Muscle layer of colon (tissue), 2 donors: ENCODE results near the gene SERPINA5.
A peak's percentile ranks its signal among the peaks of the same experiment; 100 is the strongest.

Source experiments
- H3K27ac ChIP-seq: one replicate; pipeline ENCODE4 v1.7.0; 2013; ENCODE audit warnings: low read depth, mild to moderate bottlenecking, low read length, moderate library complexity
- H3K27me3 ChIP-seq, 2 donors: one replicate each; pipeline ENCODE4 v1.7.0; 2013; ENCODE audit warnings: low read length in 2 of 2, mild to moderate bottlenecking in 2 of 2; ENCODE audit not compliant: insufficient read depth in 2 of 2, control insufficient read depth in 1 of 2
- H3K36me3 ChIP-seq: one replicate; pipeline ENCODE4 v1.7.0; 2013; ENCODE audit warnings: mild to moderate bottlenecking, low read length; ENCODE audit not compliant: insufficient read depth
- H3K4me1 ChIP-seq: one replicate; pipeline ENCODE4 v1.7.0; 2013; ENCODE audit warnings: mild to moderate bottlenecking, low read length; ENCODE audit not compliant: insufficient read depth
- H3K4me3 ChIP-seq, 2 donors: one replicate each; pipeline ENCODE4 v1.7.0; 2013; ENCODE audit warnings: low read length in 2 of 2, low read depth in 1 of 2, mild to moderate bottlenecking in 1 of 2, moderate library complexity in 1 of 2
- H3K9ac ChIP-seq: one replicate; pipeline ENCODE4 v1.7.0; 2013; ENCODE audit warnings: low read length
- H3K9me3 ChIP-seq: one replicate; pipeline ENCODE4 v1.7.0; 2013; ENCODE audit warnings: mild to moderate bottlenecking, low read length
- donor health status: abdominal sarcoma.
- donor health status: Adenocarcinoma of cecum.

The SERPINA5 gene

GRCh38 chr14:94612580-94613554 is 31.6 kb downstream of the SERPINA5 start:
- H3K9ac ChIP-seq: no peak overlapping the region
- peak overlapping the region; percentile 42 for H3K27ac ChIP-seq

GRCh38 chr14:94613720-94614644 is 32.8 kb downstream of the SERPINA5 start:
- peaks cover 6% of the 10 kb centered on the region for H3K4me1 ChIP-seq
- no peak overlapping the region for H3K4me3 ChIP-seq
- peaks cover 6% of the 10 kb centered on the region for H3K9me3 ChIP-seq
- no peaks in the 10 kb centered on the region for H3K27me3 ChIP-seq
- H3K36me3 ChIP-seq: peaks cover 3% of the 10 kb centered on the region
- H3K9ac ChIP-seq: no peak overlapping the region
- no peak overlapping the region for H3K27ac ChIP-seq

More at GRCh38 chr14:94612580-94613554, 31.6 kb downstream of the SERPINA5 start:
- no peak overlapping the region for H3K4me3 ChIP-seq
- H3K9me3 ChIP-seq: no peaks in the 10 kb centered on the region
- H3K36me3 ChIP-seq: peaks cover 3% of the 10 kb centered on the region
- H3K4me1 ChIP-seq: peaks cover 6% of the 10 kb centered on the region
- H3K27me3 ChIP-seq: no peaks in the 10 kb centered on the region

GRCh38 chr14:94614802-94615201 is 33.6 kb downstream of the SERPINA5 start:
- Histone ChIP-seq H3K9me3 (peaks cover 6% of the 10 kb centered on the region), H3K27ac (no peak overlapping the region), H3K4me1 (peaks cover 6% of the 10 kb centered on the region), H3K27me3 (no peaks in the 10 kb centered on the region), H3K36me3 (peaks cover 3% of the 10 kb centered on the region), H3K9ac (no peak overlapping the region), H3K4me3 (no peak overlapping the region)

- no peak overlapping the region for H3K9ac ChIP-seq
- H3K36me3 ChIP-seq: peaks cover 3% of the 10 kb centered on the region
- no peak overlapping the region for H3K27ac ChIP-seq
- peaks cover 6% of the 10 kb centered on the region for H3K4me1 ChIP-seq
- H3K4me3 ChIP-seq: no peak overlapping the region
- H3K27me3 ChIP-seq: no peaks in the 10 kb centered on the region
- H3K9me3 ChIP-seq: peaks cover 6% of the 10 kb centered on the region
Measured at GRCh38 chr14:94615254-94615653, 34.0 kb downstream of the SERPINA5 start.

GRCh38 chr14:94615823-94616570 is 34.8 kb downstream of the SERPINA5 start:
- peaks cover 3% of the 10 kb centered on the region for H3K36me3 ChIP-seq
- peaks cover 6% of the 10 kb centered on the region for H3K4me1 ChIP-seq
- H3K9ac ChIP-seq: no peak overlapping the region
- no peaks in the 10 kb centered on the region for H3K27me3 ChIP-seq
- H3K9me3 ChIP-seq: peaks cover 6% of the 10 kb centered on the region
- no peak overlapping the region for H3K4me3 ChIP-seq
- H3K27ac ChIP-seq: no peak overlapping the region

GRCh38 chr14:94617366-94617941 is 36.2 kb downstream of the SERPINA5 start:
- H3K9ac ChIP-seq: no peak overlapping the region
- no peak overlapping the region for H3K4me3 ChIP-seq
- H3K36me3 ChIP-seq: peaks cover 3% of the 10 kb centered on the region
- H3K9me3 ChIP-seq: peaks cover 6% of the 10 kb centered on the region
- H3K27ac ChIP-seq: no peak overlapping the region
- no peaks in the 10 kb centered on the region for H3K27me3 ChIP-seq
- H3K4me1 ChIP-seq: peaks cover 4% of the 10 kb centered on the region

GRCh38 chr14:94617988-94618822 is 37.0 kb downstream of the SERPINA5 start:
- Histone ChIP-seq H3K27ac (no peak overlapping the region), H3K9ac (no peak overlapping the region), H3K9me3 (peaks cover 6% of the 10 kb centered on the region), H3K4me1 (no peaks in the 10 kb centered on the region), H3K36me3 (peaks cover 3% of the 10 kb centered on the region), H3K4me3 (no peak overlapping the region), H3K27me3 (no peaks in the 10 kb centered on the region)

- H3K4me3 ChIP-seq: no peak overlapping the region
- no peaks in the 10 kb centered on the region for H3K4me1 ChIP-seq
- no peak overlapping the region for H3K27ac ChIP-seq
- peaks cover 3% of the 10 kb centered on the region for H3K36me3 ChIP-seq
- peaks cover 6% of the 10 kb centered on the region for H3K9me3 ChIP-seq
- no peak overlapping the region for H3K9ac ChIP-seq
- peaks cover 0 to 8% of the 10 kb centered on the region in 2 donors for H3K27me3 ChIP-seq
Measured at GRCh38 chr14:94619297-94619696, 38.1 kb downstream of the SERPINA5 start.

GRCh38 chr14:94620597-94620996 is 39.4 kb downstream of the SERPINA5 start:
- Histone ChIP-seq H3K4me1 (no peaks in the 10 kb centered on the region), H3K9ac (no peak overlapping the region), H3K9me3 (peaks cover 6% of the 10 kb centered on the region), H3K27ac (no peak overlapping the region), H3K36me3 (peaks cover 3% of the 10 kb centered on the region), H3K27me3 (peaks cover 0 to 9% of the 10 kb centered on the region in 2 donors), H3K4me3 (no peak overlapping the region)
